Left ventricle myocardium inferior (tissue), 1 donor: ENCODE results near the gene AP3D1. TPM values are rescaled to one million over a fixed set of nuclear protein-coding genes. Genes with fewer than 3 reads are reported as not detected.
A peak's percentile ranks its signal among the peaks of the same experiment; 100 is the strongest.

Experiments
- DNase-seq: peaks from one replicate; pipeline ENCODE4 v3.0.0-alpha.2; 2020
- H3K27ac ChIP-seq: fragments of 200-600 bp; replicated peaks from 2 replicates; pipeline ENCODE4 v1.8.0; 2021
- H3K27me3 ChIP-seq: fragments of 200-600 bp; 2 replicates; pipeline ENCODE4 v1.8.0; 2021; ENCODE audit warnings: low read depth
- H3K36me3 ChIP-seq: fragments of 200-600 bp; 2 replicates; pipeline ENCODE4 v1.8.0; 2021
- H3K4me1 ChIP-seq: fragments of 200-600 bp; 2 replicates; pipeline ENCODE4 v1.8.0; 2021
- H3K4me3 ChIP-seq: fragments of 200-600 bp; 2 replicates; pipeline ENCODE4 v1.8.0; 2021; ENCODE audit warnings: mild to moderate bottlenecking, moderate library complexity
- H3K9me3 ChIP-seq: fragments of 200-600 bp; replicated peaks from 2 replicates; pipeline ENCODE4 v1.8.0; 2021
- CTCF ChIP-seq: fragments of 200-600 bp; IDR thresholded peaks from 2 replicates; pipeline ENCODE4 v1.8.0; 2021; ENCODE audit warnings: antibody characterized with exemption, mild to moderate bottlenecking, borderline replicate concordance
- intact Hi-C: fragments of 100-400 bp; cut with micrococcal nuclease; formaldehyde crosslinking; loops from one replicate; pipeline ENCODE4 v1.11.0; 2022
- total RNA-seq: library from RNA; stranded (reverse); fragmentation: NEBNext Ultra II Directional; extraction: Animal tissue kit (Norgen Biotek cat#: 25700); gene quantifications from one replicate; pipeline ENCODE4 v1.2.1, GENCODE V29; 2021
- donor health status: DM: no; HTN: yes; CAD: no; lungs with severe emphysema.

The AP3D1 gene
- total RNA-seq, 1 donor from 2014 or later = 75.4 TPM

GRCh38 chr19:2110822-2111221, 40.5 kb downstream of the AP3D1 start:
- H3K27me3 ChIP-seq = no peaks in the 10 kb centered on the region
- no peak overlapping the region for H3K27ac ChIP-seq
- DNase-seq = no peak
- H3K4me1 ChIP-seq = peaks cover 27% of the 10 kb centered on the region
- H3K9me3 ChIP-seq = no peaks in the 10 kb centered on the region
- H3K36me3 ChIP-seq = peaks cover 100% of the 10 kb centered on the region
- TF ChIP-seq CTCF = no peak
- intact Hi-C loops = no loop called here
- H3K4me3 ChIP-seq = no peak overlapping the region

GRCh38 chr19:2109046-2109864, 42.1 kb downstream of the AP3D1 start:
- Histone ChIP-seq H3K27me3 (no peaks in the 10 kb centered on the region), H3K27ac (peak overlapping the region; percentile 64), H3K9me3 (no peaks in the 10 kb centered on the region), H3K36me3 (peaks cover 97% of the 10 kb centered on the region), H3K4me3 (peak overlapping the region; percentile 17), H3K4me1 (peaks cover 26% of the 10 kb centered on the region)
- DNase-seq = no peak
- TF ChIP-seq CTCF = no peak
- intact Hi-C loops = no loop called here

GRCh38 chr19:2108251-2109016, 42.9 kb downstream of the AP3D1 start:
- Histone ChIP-seq H3K9me3 (no peaks in the 10 kb centered on the region), H3K4me3 (peak overlapping the region; percentile 17), H3K27me3 (no peaks in the 10 kb centered on the region), H3K27ac (peak overlapping the region; percentile 64), H3K4me1 (peaks cover 17% of the 10 kb centered on the region), H3K36me3 (peaks cover 89% of the 10 kb centered on the region)
- no peak for TF ChIP-seq CTCF
- no peak for DNase-seq
- intact Hi-C loops = no loop called here

GRCh38 chr19:2103045-2103707, 48.2 kb downstream of the AP3D1 start:
- no peak for TF ChIP-seq CTCF
- H3K9me3 ChIP-seq = no peaks in the 10 kb centered on the region
- intact Hi-C loops = no loop called here
- H3K27ac ChIP-seq = no peak overlapping the region
- no peaks in the 10 kb centered on the region for H3K27me3 ChIP-seq
- peaks cover 2% of the 10 kb centered on the region for H3K4me1 ChIP-seq
- H3K4me3 ChIP-seq = no peak overlapping the region
- peaks cover 76% of the 10 kb centered on the region for H3K36me3 ChIP-seq
- no peak for DNase-seq
